ENCODE data around the gene NAP1L4. TPM values are rescaled to one million over a fixed set of nuclear protein-coding genes. Genes with fewer than 3 reads are reported as not detected.

NAP1L4 gene
- polyA plus RNA-seq, 1 donor from 2014 or later = 199 TPM

GRCh38 chr11:2992997-2993325 lies 832 bp upstream of the NAP1L4 start:
- Histone ChIP-seq H3K27ac (ENCODE audit: low read length) (no peak overlapping the region), H3K27me3 (ENCODE audit: insufficient read depth, low read depth, low read length) (no peaks in the 10 kb centered on the region), H2AFZ (ENCODE audit: low read depth, low read length) (peak overlapping the region; percentile 60), H3K4me3 (ENCODE audit: low read length) (peak overlapping the region; percentile 96), H3K4me2 (ENCODE audit: low read length) (peak overlapping the region; percentile 88), H4K20me1 (ENCODE audit: insufficient read depth) (peaks cover 11% of the 10 kb centered on the region), H3K9me2 (ENCODE audit: insufficient read depth, low read length) (no peaks in the 10 kb centered on the region), H3K9me3 (ENCODE audit: low read length) (no peaks in the 10 kb centered on the region), H3K9ac (ENCODE audit: low read length) (peak overlapping the region; percentile 87), H3K79me2 (replicated peaks; ENCODE audit: insufficient read depth, low read length) (peaks cover 38% of the 10 kb centered on the region), H3F3A (ENCODE audit: insufficient read depth, low read length, poor library complexity, severe bottlenecking) (no peaks in the 10 kb centered on the region), H3K36me3 (ENCODE audit: insufficient read depth, low read length) (no peaks in the 10 kb centered on the region)
- TF ChIP-seq MXI1 (conservative IDR thresholded peaks at IDR 0.05; ENCODE audit: poor library complexity, severe bottlenecking) = no peak
- peak; percentile 4 for TF ChIP-seq POLR2AphosphoS5 (IDR thresholded peaks at IDR 0.05)
- no peak for TF ChIP-seq REST (IDR thresholded peaks at IDR 0.05; ENCODE audit: borderline replicate concordance)

- Histone ChIP-seq H3K4me3 (ENCODE audit: low read length) (peak overlapping the region; percentile 96), H3K9ac (ENCODE audit: low read length) (peak overlapping the region; percentile 87), H3K9me3 (ENCODE audit: low read length) (no peaks in the 10 kb centered on the region), H4K20me1 (ENCODE audit: insufficient read depth) (peaks cover 12% of the 10 kb centered on the region), H3K79me2 (replicated peaks; ENCODE audit: insufficient read depth, low read length) (peaks cover 51% of the 10 kb centered on the region), H3K9me2 (ENCODE audit: insufficient read depth, low read length) (no peaks in the 10 kb centered on the region), H2AFZ (ENCODE audit: low read depth, low read length) (no peak overlapping the region), H3K36me3 (ENCODE audit: insufficient read depth, low read length) (no peaks in the 10 kb centered on the region), H3K27ac (ENCODE audit: low read length) (peak overlapping the region; percentile 80), H3F3A (ENCODE audit: insufficient read depth, low read length, poor library complexity, severe bottlenecking) (no peaks in the 10 kb centered on the region), H3K27me3 (ENCODE audit: insufficient read depth, low read depth, low read length) (no peaks in the 10 kb centered on the region), H3K4me2 (ENCODE audit: low read length) (peak overlapping the region; percentile 97)
- TF ChIP-seq RAD21 (conservative IDR thresholded peaks at IDR 0.05) = no peak
- TF ChIP-seq MXI1 (conservative IDR thresholded peaks at IDR 0.05; ENCODE audit: poor library complexity, severe bottlenecking) = peak; percentile 3
Observed at GRCh38 chr11:2991452-2992233, 486 bp downstream of the NAP1L4 start.

GRCh38 chr11:2990617-2991451 lies 1.3 kb downstream of the NAP1L4 start:
- no peak for TF ChIP-seq EZH2 (IDR thresholded peaks at IDR 0.05; ENCODE audit: borderline replicate concordance, insufficient read depth, low read length, poor library complexity, severe bottlenecking)
- TF ChIP-seq CTCF (IDR thresholded peaks at IDR 0.05; ENCODE audit: poor library complexity, severe bottlenecking) = no peak
- TF ChIP-seq EP300 (conservative IDR thresholded peaks at IDR 0.05; ENCODE audit: poor library complexity, severe bottlenecking) = no peak
- TF ChIP-seq POLR2AphosphoS5 (IDR thresholded peaks at IDR 0.05) = no peak
- no peak for TF ChIP-seq TAF1 (IDR thresholded peaks at IDR 0.05; ENCODE audit: low read depth)
- TF ChIP-seq RAD21 (conservative IDR thresholded peaks at IDR 0.05) = no peak
- no peak for TF ChIP-seq SMC3 (conservative IDR thresholded peaks at IDR 0.05; ENCODE audit: poor library complexity)
- TF ChIP-seq REST (IDR thresholded peaks at IDR 0.05; ENCODE audit: borderline replicate concordance) = peak; percentile 18
- TF ChIP-seq MXI1 (conservative IDR thresholded peaks at IDR 0.05; ENCODE audit: poor library complexity, severe bottlenecking) = no peak
- H3K27ac ChIP-seq (ENCODE audit: low read length) = peak overlapping the region; percentile 80
- peak overlapping the region; percentile 96 for H3K4me3 ChIP-seq (ENCODE audit: low read length)
- H3K9ac ChIP-seq (ENCODE audit: low read length) = peak overlapping the region; percentile 87
- H3K9me2 ChIP-seq (ENCODE audit: insufficient read depth, low read length) = no peaks in the 10 kb centered on the region
- no peaks in the 10 kb centered on the region for H3K27me3 ChIP-seq (ENCODE audit: insufficient read depth, low read depth, low read length)
- no peaks in the 10 kb centered on the region for H3F3A ChIP-seq (ENCODE audit: insufficient read depth, low read length, poor library complexity, severe bottlenecking)
- H3K79me2 ChIP-seq (replicated peaks; ENCODE audit: insufficient read depth, low read length) = peaks cover 59% of the 10 kb centered on the region
- H3K4me2 ChIP-seq (ENCODE audit: low read length) = peak overlapping the region; percentile 97
- peaks cover 12% of the 10 kb centered on the region for H4K20me1 ChIP-seq (ENCODE audit: insufficient read depth)
- H3K9me3 ChIP-seq (ENCODE audit: low read length) = no peaks in the 10 kb centered on the region
- H2AFZ ChIP-seq (ENCODE audit: low read depth, low read length) = no peak overlapping the region
- no peaks in the 10 kb centered on the region for H3K36me3 ChIP-seq (ENCODE audit: insufficient read depth, low read length)

Measured in neural cell (in vitro differentiated cells).